SJCRH30 (cell line): ENCODE measurements around the gene LRSAM1. TPM values are rescaled to one million over a fixed set of nuclear protein-coding genes. Genes with fewer than 3 reads are reported as not detected.

Experiments
- DNase-seq, 2 experiments: peaks; one replicate each; pipeline ENCODE4 v3.0.0-alpha.2; 2015 to 2020
- H3K27ac ChIP-seq: fragments of 250-450 bp; sonication (Bioruptor Pico); 2 replicates; pipeline ENCODE4 v1.5.1; 2020; ENCODE audit warnings: mild to moderate bottlenecking, moderate library complexity
- H3K27me3 ChIP-seq: fragments of 250-450 bp; sonication (Bioruptor Pico); 2 replicates; pipeline ENCODE4 v1.5.1; 2020; ENCODE audit warnings: mild to moderate bottlenecking, moderate library complexity
- H3K36me3 ChIP-seq: fragments of 250-450 bp; sonication (Bioruptor Pico); 2 replicates; pipeline ENCODE4 v1.5.1; 2020; ENCODE audit warnings: mild to moderate bottlenecking, moderate library complexity
- H3K4me1 ChIP-seq: fragments of 250-450 bp; sonication (Bioruptor Pico); 2 replicates; pipeline ENCODE4 v1.5.1; 2020; ENCODE audit warnings: mild to moderate bottlenecking, moderate library complexity
- H3K4me3 ChIP-seq: fragments of 250-450 bp; sonication (Bioruptor Pico); 2 replicates; pipeline ENCODE4 v1.5.1; 2020; ENCODE audit warnings: mild to moderate bottlenecking, moderate library complexity
- H3K9me3 ChIP-seq: fragments of 250-450 bp; sonication (Bioruptor Pico); replicated peaks from 2 replicates; pipeline ENCODE4 v1.5.1; 2020; ENCODE audit warnings: mild to moderate bottlenecking, moderate library complexity
- total RNA-seq: library from RNA; depleted of rRNA; stranded (reverse); fragments of >200 nt; shearing (Covaris generic); gene quantifications from 2 replicates; pipeline ENCODE4 v1.2.3, GENCODE V29; 2014

The LRSAM1 gene
- total RNA-seq, 1 experiment from 2014 or later = 7.3 TPM

GRCh38 chr9:127530206-127530941, 79.1 kb downstream of the LRSAM1 start:
- H3K27ac ChIP-seq = no peak overlapping the region
- DNase-seq = no peak

GRCh38 chr9:127531676-127532075, 80.4 kb downstream of the LRSAM1 start:
- no peak for DNase-seq
- Histone ChIP-seq H3K9me3 (0 out of 2 replicates have a peak, but pooled peaks cover under 1% of the 10 kb centered on the region), H3K27ac (no peak overlapping the region)

More at GRCh38 chr9:127530206-127530941, 79.1 kb downstream of the LRSAM1 start:
- no peaks in the 10 kb centered on the region for H3K27me3 ChIP-seq
- H3K4me3 ChIP-seq = no peak overlapping the region
- no peaks in the 10 kb centered on the region; the same call in 1 of the 2 replicates for H3K4me1 ChIP-seq
- H3K36me3 ChIP-seq = peaks cover 32% of the 10 kb centered on the region
- H3K9me3 ChIP-seq = peaks cover 9% of the 10 kb centered on the region; the same call in 1 of the 2 replicates

GRCh38 chr9:127534250-127534906, 83.1 kb downstream of the LRSAM1 start:
- no peak for DNase-seq
- H3K9me3 ChIP-seq = no peaks in the 10 kb centered on the region
- H3K27ac ChIP-seq = no peak overlapping the region
- peaks cover 10% of the 10 kb centered on the region for H3K4me1 ChIP-seq
- peaks cover 11% of the 10 kb centered on the region for H3K36me3 ChIP-seq
- no peak overlapping the region for H3K4me3 ChIP-seq
- no peaks in the 10 kb centered on the region for H3K27me3 ChIP-seq

More at GRCh38 chr9:127531676-127532075, 80.4 kb downstream of the LRSAM1 start:
- H3K36me3 ChIP-seq = peaks cover 20% of the 10 kb centered on the region
- H3K27me3 ChIP-seq = no peaks in the 10 kb centered on the region
- no peak overlapping the region for H3K4me3 ChIP-seq
- H3K4me1 ChIP-seq = no peaks in the 10 kb centered on the region; the same call in 1 of the 2 replicates

- Histone ChIP-seq H3K4me1 (peaks cover 10% of the 10 kb centered on the region), H3K36me3 (peaks cover 6% of the 10 kb centered on the region), H3K27me3 (no peaks in the 10 kb centered on the region), H3K27ac (no peak overlapping the region), H3K9me3 (no peaks in the 10 kb centered on the region), H3K4me3 (no peak overlapping the region)
- DNase-seq = no peak
These were observed 83.6 kb downstream of the LRSAM1 start for GRCh38 chr9:127534931-127535330.

- Histone ChIP-seq H3K27me3 (no peaks in the 10 kb centered on the region), H3K4me3 (no peak overlapping the region), H3K27ac (no peak overlapping the region), H3K36me3 (peaks cover 6% of the 10 kb centered on the region), H3K4me1 (peaks cover 10% of the 10 kb centered on the region), H3K9me3 (no peaks in the 10 kb centered on the region)
- no peak for DNase-seq
These were observed 84.1 kb downstream of the LRSAM1 start for GRCh38 chr9:127535396-127535795.

GRCh38 chr9:127535834-127536233, 84.5 kb downstream of the LRSAM1 start:
- Histone ChIP-seq H3K9me3 (no peaks in the 10 kb centered on the region), H3K36me3 (peaks cover 6% of the 10 kb centered on the region), H3K27me3 (no peaks in the 10 kb centered on the region), H3K4me3 (no peak overlapping the region), H3K27ac (no peak overlapping the region), H3K4me1 (peaks cover 10% of the 10 kb centered on the region)
- DNase-seq = no peak

GRCh38 chr9:127536499-127536898, 85.2 kb downstream of the LRSAM1 start:
- DNase-seq = no peak
- H3K27me3 ChIP-seq = no peaks in the 10 kb centered on the region
- H3K4me3 ChIP-seq = no peak overlapping the region
- no peaks in the 10 kb centered on the region for H3K9me3 ChIP-seq
- peaks cover 3% of the 10 kb centered on the region for H3K36me3 ChIP-seq
- peaks cover 10% of the 10 kb centered on the region for H3K4me1 ChIP-seq
- H3K27ac ChIP-seq = no peak overlapping the region

GRCh38 chr9:127537014-127537413, 85.7 kb downstream of the LRSAM1 start:
- no peak overlapping the region for H3K4me3 ChIP-seq
- H3K9me3 ChIP-seq = no peaks in the 10 kb centered on the region
- no peak overlapping the region for H3K27ac ChIP-seq
- H3K36me3 ChIP-seq = no peaks in the 10 kb centered on the region
- peaks cover 10% of the 10 kb centered on the region for H3K4me1 ChIP-seq
- no peaks in the 10 kb centered on the region for H3K27me3 ChIP-seq
- DNase-seq = no peak

GRCh38 chr9:127537792-127538191, 86.5 kb downstream of the LRSAM1 start:
- Histone ChIP-seq H3K36me3 (no peaks in the 10 kb centered on the region), H3K4me1 (peaks cover 18% of the 10 kb centered on the region), H3K27me3 (no peaks in the 10 kb centered on the region), H3K4me3 (no peak overlapping the region), H3K27ac (no peak overlapping the region), H3K9me3 (no peaks in the 10 kb centered on the region)
- peak in 1 of 2 experiments; percentile 55 for DNase-seq

- peaks cover 29% of the 10 kb centered on the region for H3K4me1 ChIP-seq
- no peaks in the 10 kb centered on the region for H3K36me3 ChIP-seq
- DNase-seq = no peak
- no peaks in the 10 kb centered on the region for H3K9me3 ChIP-seq
- H3K27me3 ChIP-seq = no peaks in the 10 kb centered on the region
- no peak overlapping the region for H3K27ac ChIP-seq
- no peak overlapping the region for H3K4me3 ChIP-seq
These were observed 87.5 kb downstream of the LRSAM1 start for GRCh38 chr9:127538849-127539258.

- DNase-seq = no peak
- Histone ChIP-seq H3K4me1 (peaks cover 32% of the 10 kb centered on the region), H3K27ac (no peak overlapping the region), H3K36me3 (no peaks in the 10 kb centered on the region), H3K9me3 (no peaks in the 10 kb centered on the region), H3K4me3 (no peak overlapping the region), H3K27me3 (no peaks in the 10 kb centered on the region)
These were observed 88.1 kb downstream of the LRSAM1 start for GRCh38 chr9:127539259-127539981.

- Histone ChIP-seq H3K4me3 (no peak overlapping the region), H3K27ac (no peak overlapping the region), H3K27me3 (no peaks in the 10 kb centered on the region), H3K36me3 (no peaks in the 10 kb centered on the region), H3K9me3 (no peaks in the 10 kb centered on the region), H3K4me1 (peaks cover 39% of the 10 kb centered on the region)
- DNase-seq = no peak
These were observed 88.8 kb downstream of the LRSAM1 start for GRCh38 chr9:127539982-127540663.

- H3K4me1 ChIP-seq = peaks cover 44% of the 10 kb centered on the region
- no peaks in the 10 kb centered on the region for H3K9me3 ChIP-seq
- no peak overlapping the region for H3K27ac ChIP-seq
- no peak for DNase-seq
- no peak overlapping the region for H3K4me3 ChIP-seq
- no peaks in the 10 kb centered on the region for H3K27me3 ChIP-seq
- no peaks in the 10 kb centered on the region for H3K36me3 ChIP-seq
These were observed 89.3 kb downstream of the LRSAM1 start for GRCh38 chr9:127540664-127541041.

- no peak overlapping the region for H3K4me3 ChIP-seq
- no peak overlapping the region for H3K27ac ChIP-seq
- peaks cover 49% of the 10 kb centered on the region for H3K4me1 ChIP-seq
- DNase-seq = no peak
- H3K27me3 ChIP-seq = no peaks in the 10 kb centered on the region
- H3K9me3 ChIP-seq = no peaks in the 10 kb centered on the region
- no peaks in the 10 kb centered on the region for H3K36me3 ChIP-seq
These were observed 89.9 kb downstream of the LRSAM1 start for GRCh38 chr9:127541176-127541575.
